PC-9 (cell line): ENCODE data around the gene TSPAN32. TPM values are rescaled to one million over a fixed set of nuclear protein-coding genes. Genes with fewer than 3 reads are reported as not detected.

Experiments
- BruUV-seq: library from RNA; stranded (reverse); fragments of 400-500 nt; replicated peaks from 2 replicates; lab custom pipeline; 2021; lab: Mats Ljungman, UMichigan
- CTCF ChIA-PET: fragments of 300-600 bp; sonication (Branson Sonifier 250); formaldehyde crosslinking; loops from one replicate; lab custom pipeline; 2022; ENCODE audit warnings: antibody characterized with exemption; lab: Charles Lee
- POLR2A ChIA-PET: fragments of 300-600 bp; sonication (Branson Sonifier 250); formaldehyde crosslinking; loops from one replicate; lab custom pipeline; 2022; ENCODE audit warnings: antibody characterized with exemption; ENCODE audit not compliant: unreplicated experiment; lab: Charles Lee
- DNase-seq, 2 experiments: peaks; one replicate each; pipeline versions ENCODE4 v3.0.0 to v3.0.0-alpha.2; 2015 to 2022; ENCODE audit warnings: mixed read lengths in 1 of 2
- H2AFZ ChIP-seq: fragments of 200-600 bp; sonication (generic); 2 replicates; pipeline ENCODE4 v1.8.1; 2017; ENCODE audit warnings: antibody characterized with exemption
- H3F3A ChIP-seq: fragments of 200-600 bp; sonication (generic); 2 replicates; pipeline ENCODE4 v1.8.1; 2017; ENCODE audit warnings: antibody characterized with exemption, mild to moderate bottlenecking, low read depth; ENCODE audit not compliant: insufficient read depth
- H3K27ac ChIP-seq: fragments of 200-600 bp; sonication (generic); 2 replicates; pipeline ENCODE4 v1.6.1; 2016; ENCODE audit warnings: mixed run types
- H3K27me3 ChIP-seq: fragments of 200-600 bp; sonication (generic); 2 replicates; pipeline ENCODE4 v1.6.1; 2016; ENCODE audit warnings: low read depth, mixed run types; ENCODE audit not compliant: insufficient read depth
- H3K36me3 ChIP-seq: fragments of 200-600 bp; sonication (generic); 2 replicates; pipeline ENCODE4 v1.6.1; 2016; ENCODE audit warnings: low read depth, mixed run types
- H3K4me1 ChIP-seq: fragments of 200-600 bp; sonication (generic); replicated peaks from 2 replicates; pipeline ENCODE4 v1.6.1; 2016; ENCODE audit warnings: mixed run types; ENCODE audit not compliant: insufficient read depth
- H3K4me2 ChIP-seq: fragments of 200-600 bp; sonication (generic); 2 replicates; pipeline ENCODE4 v1.6.1; 2017; ENCODE audit warnings: mixed run types
- H3K4me3 ChIP-seq: fragments of 200-600 bp; sonication (generic); 2 replicates; pipeline ENCODE4 v1.6.1; 2016; ENCODE audit warnings: mixed run types
- H3K79me2 ChIP-seq: fragments of 200-600 bp; sonication (generic); 2 replicates; pipeline ENCODE4 v1.6.1; 2017; ENCODE audit warnings: low read depth, mixed run types
- H3K9me2 ChIP-seq: fragments of 200-600 bp; sonication (generic); 2 replicates; pipeline ENCODE4 v1.8.1; 2017; ENCODE audit warnings: mild to moderate bottlenecking; ENCODE audit not compliant: insufficient read depth
- H3K9me3 ChIP-seq: fragments of 200-600 bp; sonication (generic); 2 replicates; pipeline ENCODE4 v1.8.1; 2016; ENCODE audit warnings: low read depth; ENCODE audit not compliant: insufficient read depth
- H4K20me1 ChIP-seq: fragments of 200-600 bp; sonication (generic); 2 replicates; pipeline ENCODE4 v1.8.1; 2017; ENCODE audit not compliant: insufficient read depth
- EZH2 ChIP-seq: fragments of 200-600 bp; sonication (generic); IDR thresholded peaks from 2 replicates; pipeline ENCODE4 v1.8.0; 2017; ENCODE audit warnings: antibody characterized with exemption, low read depth
- intact Hi-C: fragments of 100-400 bp; cut with micrococcal nuclease; formaldehyde crosslinking; loops from one replicate; pipeline ENCODE4 v1.10.0; 2022; ENCODE audit not compliant: unreplicated experiment
- total RNA-seq: library from RNA; stranded (reverse); gene quantifications from 2 replicates; pipeline ENCODE4 v1.2.3, GENCODE V29; 2021
- TF ChIP-seq, protein P1 (sequence below): fragments of 200-600 bp; sonication (generic); conservative IDR thresholded peaks from 2 replicates; pipeline ENCODE4 v1.6.1; 2017; ENCODE audit warnings: mixed run types, antibody characterized with exemption, mild to moderate bottlenecking, moderate library complexity

TSPAN32 gene
- total RNA-seq, 1 experiment from 2014 or later: not detected

DNA sequence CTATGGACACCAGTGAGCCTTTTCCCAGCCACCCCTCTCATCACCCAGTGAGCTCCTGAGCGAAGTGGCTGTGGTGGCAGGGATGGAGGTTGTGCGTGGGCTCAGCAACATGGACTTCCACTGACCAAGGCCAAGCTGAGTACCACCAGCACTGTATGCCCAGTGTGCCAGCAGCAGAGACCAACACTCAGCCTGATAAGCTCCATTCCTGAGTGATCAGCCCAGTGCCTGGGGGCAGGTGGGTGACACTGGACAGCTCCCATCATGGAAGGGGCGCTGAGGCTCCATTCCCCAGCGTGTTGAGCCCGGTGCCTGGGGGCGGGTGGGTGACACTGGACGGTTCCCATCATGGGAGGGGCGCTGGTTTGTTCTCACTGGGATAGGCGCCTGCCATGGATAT lies 57.7 kb downstream of the TSPAN32 start:
- Histone ChIP-seq H3K79me2 (no peaks in the 10 kb centered on the region), H3K9me2 (no peaks in the 10 kb centered on the region), H3K9me3 (no peaks in the 10 kb centered on the region), H3K27me3 (peaks cover 3% of the 10 kb centered on the region; the same call in 1 of the 2 replicates), H3F3A (peaks cover 10% of the 10 kb centered on the region; the same call in 1 of the 2 replicates), H3K36me3 (no peaks in the 10 kb centered on the region), H3K4me3 (no peak overlapping the region), H3K27ac (no peak overlapping the region), H3K4me1 (peaks cover 9% of the 10 kb centered on the region; the same call in 1 of the 2 replicates), H2AFZ (no peak overlapping the region), H4K20me1 (no peaks in the 10 kb centered on the region), H3K4me2 (no peak overlapping the region)
- BruUV-seq: no TSS peak
- no peak for DNase-seq
- no peak for TF ChIP-seq EZH2
- TF ChIP-seq, protein P1, sequence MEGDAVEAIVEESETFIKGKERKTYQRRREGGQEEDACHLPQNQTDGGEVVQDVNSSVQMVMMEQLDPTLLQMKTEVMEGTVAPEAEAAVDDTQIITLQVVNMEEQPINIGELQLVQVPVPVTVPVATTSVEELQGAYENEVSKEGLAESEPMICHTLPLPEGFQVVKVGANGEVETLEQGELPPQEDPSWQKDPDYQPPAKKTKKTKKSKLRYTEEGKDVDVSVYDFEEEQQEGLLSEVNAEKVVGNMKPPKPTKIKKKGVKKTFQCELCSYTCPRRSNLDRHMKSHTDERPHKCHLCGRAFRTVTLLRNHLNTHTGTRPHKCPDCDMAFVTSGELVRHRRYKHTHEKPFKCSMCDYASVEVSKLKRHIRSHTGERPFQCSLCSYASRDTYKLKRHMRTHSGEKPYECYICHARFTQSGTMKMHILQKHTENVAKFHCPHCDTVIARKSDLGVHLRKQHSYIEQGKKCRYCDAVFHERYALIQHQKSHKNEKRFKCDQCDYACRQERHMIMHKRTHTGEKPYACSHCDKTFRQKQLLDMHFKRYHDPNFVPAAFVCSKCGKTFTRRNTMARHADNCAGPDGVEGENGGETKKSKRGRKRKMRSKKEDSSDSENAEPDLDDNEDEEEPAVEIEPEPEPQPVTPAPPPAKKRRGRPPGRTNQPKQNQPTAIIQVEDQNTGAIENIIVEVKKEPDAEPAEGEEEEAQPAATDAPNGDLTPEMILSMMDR: no peak
- CTCF ChIA-PET: no interaction called here
- POLR2A ChIA-PET: no interaction called here
- intact Hi-C loops: no loop called here

GRCh38 chr11:2360081-2360642 lies 58.3 kb downstream of the TSPAN32 start:
- H3K27ac ChIP-seq: no peak overlapping the region
- H3K4me2 ChIP-seq: no peak overlapping the region
- no peak overlapping the region for H2AFZ ChIP-seq
- no peak for DNase-seq
- BruUV-seq: no TSS peak
- H3F3A ChIP-seq: peaks cover 5% of the 10 kb centered on the region; the same call in 1 of the 2 replicates
- peaks cover 3% of the 10 kb centered on the region; the same call in 1 of the 2 replicates for H3K27me3 ChIP-seq
- no peaks in the 10 kb centered on the region for H3K9me3 ChIP-seq
- TF ChIP-seq EZH2: no peak
- TF ChIP-seq, protein P1: no peak
- ChIA-PET CTCF (no interaction called here), POLR2A (interaction anchor here (0.5 kb wide), 1 partner anchor 17 kb away, joined by 3 read pairs; no protein-coding TSS in a partner anchor)
- intact Hi-C loops: no loop called here
- H3K4me3 ChIP-seq: no peak overlapping the region
- no peaks in the 10 kb centered on the region for H3K36me3 ChIP-seq
- peaks cover 7% of the 10 kb centered on the region; the same call in 1 of the 2 replicates for H3K4me1 ChIP-seq
- H3K79me2 ChIP-seq: no peaks in the 10 kb centered on the region
- H4K20me1 ChIP-seq: no peaks in the 10 kb centered on the region
- no peaks in the 10 kb centered on the region for H3K9me2 ChIP-seq

DNA sequence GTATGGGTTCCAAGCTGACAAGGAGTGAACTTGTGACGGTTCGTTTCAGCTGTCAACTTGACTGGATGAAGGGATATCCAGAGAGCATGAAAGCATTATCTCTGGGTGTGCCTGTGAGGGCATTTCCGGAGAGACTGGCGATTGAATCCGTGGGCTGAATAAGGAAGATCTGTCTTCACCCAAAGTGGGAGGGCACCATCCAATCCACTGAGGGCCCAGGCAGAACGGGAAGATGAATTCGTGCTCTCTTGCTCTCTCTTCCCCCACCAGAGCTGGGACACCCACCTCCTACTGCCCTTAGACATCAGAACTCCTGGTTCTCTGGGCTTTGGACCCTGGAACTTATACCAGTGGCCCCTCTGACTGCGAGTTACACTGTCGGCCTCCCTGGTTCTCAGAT lies 59.8 kb downstream of the TSPAN32 start:
- Histone ChIP-seq H3K36me3 (no peaks in the 10 kb centered on the region), H3K4me1 (no peaks in the 10 kb centered on the region), H3K4me2 (no peak overlapping the region), H3F3A (no peaks in the 10 kb centered on the region), H2AFZ (no peak overlapping the region), H3K9me2 (no peaks in the 10 kb centered on the region), H4K20me1 (no peaks in the 10 kb centered on the region), H3K4me3 (no peak overlapping the region), H3K27me3 (peaks cover 3% of the 10 kb centered on the region; the same call in 1 of the 2 replicates), H3K79me2 (no peaks in the 10 kb centered on the region), H3K9me3 (no peaks in the 10 kb centered on the region), H3K27ac (no peak overlapping the region)
- TF ChIP-seq, protein P1: no peak
- no peak for TF ChIP-seq EZH2
- intact Hi-C loops: no loop called here
- ChIA-PET POLR2A (no interaction called here), CTCF (no interaction called here)
- no peak for DNase-seq
- no TSS peak for BruUV-seq
